Stimulated activated CD8-positive, alpha-beta memory T cell treated with anti-CD3 and anti-CD28 coated beads, Interleukin-4, amount 100 ng/mL, for 4 hours (primary cell): ENCODE data around the gene COLEC11.

Experiments
- DNase-seq, 2 donors: peaks; one replicate each; pipeline ENCODE4 v3.0.0-alpha.2; 2020; ENCODE audit warnings: low read depth in 2 of 2, low spot score in 1 of 2

The COLEC11 gene

DNA sequence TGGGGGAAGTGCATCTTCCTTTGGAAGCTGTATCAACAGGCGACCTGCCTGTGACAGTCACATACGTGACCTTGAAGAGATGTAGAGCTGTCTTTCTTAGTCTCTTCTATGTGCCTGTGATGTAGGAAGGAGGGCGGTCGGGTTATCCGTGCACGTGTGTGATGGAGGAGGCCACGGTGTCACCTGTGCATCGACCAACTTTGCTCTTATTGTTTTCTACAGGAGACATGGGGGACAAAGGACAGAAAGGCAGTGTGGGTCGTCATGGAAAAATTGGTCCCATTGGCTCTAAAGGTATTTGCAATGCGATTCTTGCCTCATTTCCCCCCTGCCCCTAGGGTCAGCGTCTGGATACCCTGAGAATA lies 42.4 kb downstream of the COLEC11 start:
- no peak for DNase-seq

DNA sequence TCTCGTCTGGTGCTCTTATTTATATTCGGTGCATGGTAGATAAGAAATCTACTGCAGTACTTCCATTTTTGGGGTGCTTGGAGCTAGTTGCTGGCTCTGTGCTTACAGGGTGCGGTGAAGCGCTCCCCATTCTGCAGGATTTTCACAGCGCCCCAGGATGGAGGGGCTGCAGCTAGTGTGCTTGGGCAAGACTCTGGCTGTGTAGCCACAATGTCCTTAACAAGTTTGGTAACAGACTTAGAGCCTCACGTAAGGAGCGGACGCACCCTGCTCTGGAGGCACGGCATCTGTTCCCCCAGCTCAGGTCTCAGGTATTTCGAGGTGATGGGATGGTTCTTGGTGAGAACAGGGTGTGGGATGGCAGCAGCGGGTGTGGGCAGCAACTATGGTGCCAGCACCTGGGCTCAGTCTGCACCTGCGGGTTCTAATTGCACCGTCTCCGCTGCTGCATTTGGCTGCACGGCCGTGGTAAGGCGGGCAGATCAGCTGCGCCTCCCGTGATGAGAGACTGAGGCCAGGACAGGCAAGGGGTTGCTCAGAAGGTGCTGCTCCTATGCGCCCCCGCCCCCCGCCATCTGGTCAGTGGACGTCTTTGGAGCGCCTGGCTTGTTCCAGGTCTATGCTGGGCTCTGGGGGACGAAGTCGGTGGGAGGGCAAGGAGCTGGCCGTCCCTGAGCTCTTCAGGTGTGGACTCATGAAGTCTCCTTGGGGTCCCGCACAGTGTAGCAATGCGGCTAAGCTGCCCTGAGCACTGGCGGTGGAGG lies 43.0 kb downstream of the COLEC11 start:
- DNase-seq, result no peak

DNA sequence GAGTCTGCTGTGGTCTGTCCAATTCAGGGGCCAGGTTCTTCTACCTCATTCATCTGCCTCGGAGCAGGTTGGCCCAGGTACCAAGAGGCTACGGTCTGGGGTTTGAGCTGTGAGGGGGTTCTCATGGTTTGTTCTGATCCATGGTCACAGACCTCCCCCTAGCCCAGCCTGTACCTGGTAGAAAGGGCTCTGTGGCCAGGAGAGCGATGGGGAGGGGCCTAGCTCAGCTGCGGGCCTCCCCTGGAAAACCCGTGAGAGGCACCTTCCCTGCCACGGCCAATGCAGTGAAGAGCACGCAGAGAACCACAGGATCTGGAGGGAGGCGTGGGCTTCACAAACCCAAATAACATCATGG lies 43.5 kb downstream of the COLEC11 start:
- no peak for DNase-seq

GRCh38 chr2:3639015-3639630 lies 44.2 kb downstream of the COLEC11 start:
- DNase-seq, result no peak

DNA sequence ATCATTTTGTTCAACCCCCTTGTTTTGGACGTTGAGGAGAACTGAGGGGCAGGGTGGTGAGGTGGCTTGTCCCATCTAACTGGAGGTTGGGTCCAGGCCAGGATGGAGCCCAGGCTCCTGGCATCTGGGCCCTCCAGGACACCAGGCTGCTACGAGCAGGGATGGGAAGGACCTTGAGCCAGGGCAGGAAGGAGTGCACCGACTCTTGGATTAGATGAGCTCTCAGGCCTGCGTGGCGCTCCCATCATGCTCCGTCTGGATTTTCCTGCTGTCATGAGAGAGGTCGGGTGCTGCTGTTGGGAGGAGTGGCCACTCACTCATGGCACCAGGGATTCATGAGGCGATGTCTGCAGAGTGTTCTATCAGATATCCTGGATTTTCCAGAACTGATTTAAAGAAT lies 44.7 kb downstream of the COLEC11 start:
- no peak for DNase-seq

- no peak for DNase-seq
These were observed 46.3 kb downstream of the COLEC11 start for GRCh38 chr2:3641181-3641580.

DNA sequence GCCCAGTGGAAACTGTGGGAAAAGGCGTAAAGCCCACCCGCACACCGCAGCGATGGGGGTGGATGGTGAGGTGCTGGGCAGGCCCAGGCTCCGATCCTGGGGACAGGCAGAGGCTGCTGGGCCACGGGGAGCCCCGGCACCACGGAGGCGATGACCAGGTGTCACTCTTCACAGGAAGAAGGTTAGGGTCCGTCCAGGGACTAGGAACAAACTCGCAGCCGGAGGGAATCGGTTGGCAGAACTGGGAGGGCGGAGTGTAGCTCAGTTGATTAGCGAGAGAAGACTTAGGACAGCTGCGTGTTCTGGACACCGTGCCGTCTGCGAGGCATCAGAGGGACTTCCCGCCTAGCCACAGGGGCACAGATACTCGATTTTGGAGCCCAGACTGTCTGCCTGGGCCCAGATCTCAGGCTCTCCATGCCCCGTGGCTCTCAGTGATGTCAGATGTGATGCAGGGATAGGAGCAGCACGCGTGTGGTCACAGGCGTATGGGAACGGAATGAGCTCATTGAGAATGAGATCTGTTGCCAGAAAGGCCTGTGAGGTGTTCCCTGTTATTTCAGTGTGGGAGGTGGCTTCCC lies 47.0 kb downstream of the COLEC11 start:
- DNase-seq, result no peak

DNA sequence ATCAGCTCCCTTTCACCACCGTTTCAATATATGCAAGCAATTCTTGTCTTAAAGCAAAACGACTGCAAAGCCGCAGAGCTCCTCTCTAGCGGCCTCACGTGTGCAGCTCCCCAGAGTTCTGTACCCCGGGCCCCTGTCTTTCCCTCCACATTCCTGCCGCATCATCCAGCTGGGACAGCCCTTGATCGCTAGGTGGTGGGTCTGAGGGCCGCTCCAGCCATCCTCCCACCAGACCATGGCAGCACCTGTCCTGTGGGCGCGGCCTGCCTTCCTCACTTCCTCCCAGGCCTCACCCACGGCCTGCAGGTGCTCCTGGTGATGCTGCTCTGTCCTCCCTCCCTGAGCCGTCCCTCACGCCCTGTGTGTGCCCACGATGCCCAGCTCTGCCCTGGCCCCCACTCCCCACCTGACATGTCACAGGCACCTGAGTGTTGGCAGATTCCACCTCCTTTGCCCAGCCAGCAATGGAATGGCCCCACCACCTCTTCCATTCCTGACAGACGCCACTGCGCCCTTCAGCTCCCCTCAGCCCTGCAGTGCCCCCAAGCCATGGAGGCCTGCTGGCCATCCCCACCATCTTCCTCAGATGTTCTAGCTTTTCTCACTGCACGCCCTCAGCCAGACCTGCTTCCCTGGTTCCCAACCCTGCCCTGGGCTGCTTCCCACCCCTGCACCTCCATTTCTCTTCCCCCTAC lies 47.8 kb downstream of the COLEC11 start:
- DNase-seq, result no peak

DNA sequence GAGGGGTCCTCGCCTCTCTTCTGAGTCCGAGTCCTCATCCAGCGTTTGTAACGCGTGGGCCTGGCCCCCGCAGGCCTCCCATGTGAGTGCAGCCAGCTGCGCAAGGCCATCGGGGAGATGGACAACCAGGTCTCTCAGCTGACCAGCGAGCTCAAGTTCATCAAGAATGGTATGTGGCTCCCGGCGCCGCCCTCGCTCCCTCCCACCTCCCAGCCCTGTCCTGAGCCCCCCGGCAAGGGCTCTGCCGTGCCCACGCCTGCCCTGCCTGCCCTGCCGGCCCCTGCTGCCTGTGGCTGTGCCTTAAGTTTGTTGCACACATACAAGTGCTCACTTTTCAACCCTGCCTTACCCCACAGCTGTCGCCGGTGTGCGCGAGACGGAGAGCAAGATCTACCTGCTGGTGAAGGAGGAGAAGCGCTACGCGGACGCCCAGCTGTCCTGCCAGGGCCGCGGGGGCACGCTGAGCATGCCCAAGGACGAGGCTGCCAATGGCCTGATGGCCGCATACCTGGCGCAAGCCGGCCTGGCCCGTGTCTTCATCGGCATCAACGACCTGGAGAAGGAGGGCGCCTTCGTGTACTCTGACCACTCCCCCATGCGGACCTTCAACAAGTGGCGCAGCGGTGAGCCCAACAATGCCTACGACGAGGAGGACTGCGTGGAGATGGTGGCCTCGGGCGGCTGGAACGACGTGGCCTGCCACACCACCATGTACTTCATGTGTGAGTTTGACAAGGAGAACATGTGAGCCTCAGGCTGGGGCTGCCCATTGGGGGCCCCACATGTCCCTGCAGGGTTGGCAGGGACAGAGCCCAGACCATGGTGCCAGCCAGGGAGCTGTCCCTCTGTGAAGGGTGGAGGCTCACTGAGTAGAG lies 48.7 kb downstream of the COLEC11 start:
- no peak for DNase-seq

DNA sequence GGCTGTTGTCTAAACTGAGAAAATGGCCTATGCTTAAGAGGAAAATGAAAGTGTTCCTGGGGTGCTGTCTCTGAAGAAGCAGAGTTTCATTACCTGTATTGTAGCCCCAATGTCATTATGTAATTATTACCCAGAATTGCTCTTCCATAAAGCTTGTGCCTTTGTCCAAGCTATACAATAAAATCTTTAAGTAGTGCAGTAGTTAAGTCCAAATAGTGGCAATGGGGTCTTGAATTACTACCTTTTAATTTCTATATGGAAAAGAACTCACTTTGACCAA lies 49.3 kb downstream of the COLEC11 start:
- no peak for DNase-seq

DNA sequence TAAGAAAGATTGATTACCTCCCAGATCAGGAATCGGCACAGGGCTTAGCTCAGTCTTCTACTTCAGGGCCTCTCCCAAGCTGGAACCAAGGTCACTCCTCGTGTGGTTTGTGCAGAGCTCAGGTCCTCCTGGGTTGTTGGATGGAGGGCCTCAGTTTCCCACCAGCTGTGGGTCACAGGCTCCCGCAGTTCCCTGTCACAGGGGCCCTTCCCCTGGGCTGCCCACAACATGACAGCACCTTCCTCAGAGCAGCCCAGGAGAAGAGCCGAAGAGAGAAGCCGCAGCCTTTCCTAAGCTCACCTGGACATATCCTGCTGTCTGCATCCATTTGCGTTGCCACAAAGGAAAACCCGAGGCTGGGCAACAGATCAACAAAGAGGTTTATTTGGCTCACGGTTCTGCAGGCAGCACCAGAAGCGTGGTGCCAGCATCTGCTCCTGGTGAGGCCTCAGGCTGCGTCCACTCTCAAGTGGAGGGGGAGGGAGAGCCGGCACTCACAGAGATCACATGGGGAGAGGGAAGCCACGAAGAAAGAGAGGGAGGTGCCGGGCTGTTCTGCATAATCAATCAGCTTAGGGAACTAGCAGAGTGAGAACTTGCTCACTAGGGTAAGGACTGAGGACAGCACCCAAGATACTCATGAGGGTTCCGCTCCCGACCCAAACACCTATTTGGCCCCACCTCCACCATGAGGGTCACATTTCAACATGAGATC lies 50.1 kb downstream of the COLEC11 start:
- no peak for DNase-seq

- no peak for DNase-seq
These were observed 51.0 kb downstream of the COLEC11 start for GRCh38 chr2:3645745-3646389.

GRCh38 chr2:3646446-3646845 lies 51.5 kb downstream of the COLEC11 start:
- no peak for DNase-seq

- no peak for DNase-seq
These were observed 52.3 kb downstream of the COLEC11 start for GRCh38 chr2:3647246-3647645.

DNA sequence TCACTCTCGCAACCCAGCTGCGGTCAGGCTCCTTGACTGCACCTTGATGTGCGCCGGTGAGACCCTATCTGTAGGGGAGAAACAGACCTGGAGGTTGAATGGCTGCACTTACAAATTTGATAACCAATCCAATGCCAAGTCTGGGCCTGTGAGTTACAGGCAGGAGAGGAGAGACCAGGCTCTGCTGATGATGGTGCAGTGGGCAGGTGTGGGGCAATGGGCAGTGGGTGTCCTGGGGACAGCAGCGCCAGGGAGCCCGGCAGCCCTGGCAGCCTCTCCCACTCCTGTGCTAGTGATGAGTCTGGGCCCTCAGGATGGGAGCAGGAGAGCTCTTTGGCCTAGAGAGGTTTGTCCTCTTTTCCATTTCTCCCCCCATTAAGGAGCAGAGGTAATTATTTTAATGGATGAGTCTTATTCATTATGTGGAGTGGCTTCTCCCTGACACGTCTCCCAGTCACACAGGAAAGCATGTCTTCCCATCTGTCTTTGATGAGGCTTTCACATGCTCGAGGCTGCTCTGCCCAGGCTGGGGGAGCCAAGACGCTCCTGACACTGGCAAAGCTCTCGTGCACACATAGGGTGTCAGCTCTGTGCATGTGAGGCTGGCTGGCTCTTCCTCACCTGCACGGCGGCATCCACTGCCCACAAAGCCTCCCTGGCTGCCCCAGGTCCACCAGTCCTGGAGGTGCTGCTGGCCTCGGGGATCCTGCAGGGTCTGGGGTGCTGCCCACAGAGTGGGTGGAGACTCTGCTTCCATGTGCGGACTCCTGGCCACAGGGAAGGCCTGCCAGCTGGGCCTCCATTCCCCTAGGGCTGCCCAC lies 53.1 kb downstream of the COLEC11 start:
- no peak for DNase-seq

GRCh38 chr2:3648652-3649177 lies 53.8 kb downstream of the COLEC11 start:
- DNase-seq, result no peak

GRCh38 chr2:3649581-3649980 lies 54.7 kb downstream of the COLEC11 start:
- no peak for DNase-seq

- no peak for DNase-seq
These were observed 55.4 kb downstream of the COLEC11 start for GRCh38 chr2:3650140-3650920.
